NCI-H82 (cell line): ENCODE measurements around the gene CYP27B1.
A peak's percentile ranks its signal among the peaks of the same experiment; 100 is the strongest.
"Not testable (repeated sequence)": the region's sequence is repeated elsewhere in the genome, so short reads cannot be mapped to it uniquely, and the experiment has no call there.

Experiments
- DNase-seq: peaks from one replicate; lab custom pipeline; 2025; lab: John Stamatoyannopoulos, UW

Gene CYP27B1

GRCh38 chr12:57783466-57783801, 16.6 kb upstream of the CYP27B1 start:
- no peak for DNase-seq

GRCh38 chr12:57782608-57783465, 16.0 kb upstream of the CYP27B1 start, which contains the start of gene TSFM:
Gene TSFM, plus strand, starts transcription at chr12:57782787. Its CDS starts 15 bp downstream, at chr12:57782802.
- DNase-seq = peak; percentile 97

- no peak for DNase-seq
These were observed 15.3 kb upstream of the CYP27B1 start for GRCh38 chr12:57782243-57782607.

GRCh38 chr12:57781801-57782200, 14.9 kb upstream of the CYP27B1 start:
- no peak for DNase-seq

GRCh38 chr12:57781244-57781643, 14.4 kb upstream of the CYP27B1 start:
- no peak for DNase-seq

- DNase-seq = no peak
These were observed 13.5 kb upstream of the CYP27B1 start for GRCh38 chr12:57780284-57780897.

GRCh38 chr12:57779736-57780135, 12.9 kb upstream of the CYP27B1 start:
- DNase-seq = no peak

- no peak for DNase-seq
These were observed 11.0 kb upstream of the CYP27B1 start for GRCh38 chr12:57777911-57778310.

GRCh38 chr12:57777367-57777766, 10.5 kb upstream of the CYP27B1 start:
- no peak for DNase-seq

GRCh38 chr12:57776247-57776587, 9.3 kb upstream of the CYP27B1 start:
- no peak for DNase-seq

- DNase-seq = no peak
These were observed 8.8 kb upstream of the CYP27B1 start for GRCh38 chr12:57775563-57776246.

GRCh38 chr12:57775044-57775443, 8.2 kb upstream of the CYP27B1 start:
- no peak for DNase-seq

- not testable (repeated sequence) for DNase-seq
These were observed 7.8 kb upstream of the CYP27B1 start for GRCh38 chr12:57774634-57775033.

GRCh38 chr12:57772429-57773322, 5.8 kb upstream of the CYP27B1 start, which contains the start of gene EEF1AKMT3:
Gene EEF1AKMT3, plus strand, starts transcription at chr12:57772614. Its CDS starts 111 bp downstream, at chr12:57772725.
- peak; percentile 81 for DNase-seq

- peak; percentile 99 for DNase-seq
These were observed 5.1 kb upstream of the CYP27B1 start, which contains the start of gene METTL1 for GRCh38 chr12:57771873-57772428. Gene METTL1, minus strand, starts transcription at chr12:57772105. Its CDS starts 22 bp downstream, at chr12:57772083.

GRCh38 chr12:57771236-57771872, 4.5 kb upstream of the CYP27B1 start:
- peak; percentile 97 for DNase-seq

- no peak for DNase-seq
These were observed 3.9 kb upstream of the CYP27B1 start for GRCh38 chr12:57770734-57771133.

- DNase-seq = no peak
These were observed 2.7 kb upstream of the CYP27B1 start for GRCh38 chr12:57769594-57769993.

GRCh38 chr12:57767876-57768275, 998 bp upstream of the CYP27B1 start:
- no peak for DNase-seq

GRCh38 chr12:57767305-57767698, 424 bp upstream of the CYP27B1 start:
- peak; percentile 93 for DNase-seq
